Heart right ventricle (tissue), 16 donors: ENCODE measurements around the gene BCL2. TPM values are rescaled to one million over a fixed set of nuclear protein-coding genes. Genes with fewer than 3 reads are reported as not detected.
A peak's percentile ranks its signal among the peaks of the same experiment; 100 is the strongest.

Source experiments
- ATAC-seq, 8 donors: fragments of 200-7000 bp; cut with Tn5 transposase; one replicate each; pipeline ENCODE4 v1.9.1; 2020; ENCODE audit warnings: mild to moderate bottlenecking in 8 of 8, moderate library complexity in 8 of 8, moderate number of reproducible peaks in 1 of 8
- DNase-seq, 2 donors: peaks; one replicate each; pipeline ENCODE4 v3.0.0-alpha.2; 2020
- H3K27ac ChIP-seq, 10 donors: fragments of 200-600 bp; sonication (generic) in 2 of 10; one replicate each; pipeline versions ENCODE4 v1.5.0 to v1.8.0; 2020 to 2022; ENCODE audit warnings: mild to moderate bottlenecking in 3 of 10
- H3K27me3 ChIP-seq, 7 donors: fragments of 200-600 bp; one replicate each; pipeline ENCODE4 v1.8.0; 2021 to 2022; ENCODE audit warnings: mild to moderate bottlenecking in 2 of 7
- H3K36me3 ChIP-seq, 9 donors: fragments of 200-600 bp; sonication (generic) in 1 of 9; one replicate each; pipeline versions ENCODE4 v1.5.0 to v1.8.0; 2020 to 2022; ENCODE audit warnings: mild to moderate bottlenecking in 2 of 9
- H3K4me1 ChIP-seq, 9 donors: fragments of 200-600 bp; sonication (generic) in 1 of 9; one replicate each; pipeline versions ENCODE4 v1.5.0 to v1.8.0; 2020 to 2022; ENCODE audit warnings: mild to moderate bottlenecking in 4 of 9
- H3K4me3 ChIP-seq, 10 donors: fragments of 200-600 bp; sonication (generic) in 2 of 10; one replicate each; pipeline versions ENCODE4 v1.5.0 to v1.8.0; 2020 to 2022; ENCODE audit warnings: mild to moderate bottlenecking in 7 of 10, moderate library complexity in 2 of 10
- H3K9me3 ChIP-seq, 11 donors: fragments of 200-600 bp in 10 of 11; sonication (generic) in 2 of 11; one replicate each; pipeline versions ENCODE4 v1.5.0 to v1.8.0; 2013 to 2022; ENCODE audit warnings: mild to moderate bottlenecking in 2 of 11, control low read depth in 1 of 11, moderate library complexity in 1 of 11
- CTCF ChIP-seq, 9 donors: fragments of 200-600 bp; sonication (generic) in 2 of 9; IDR thresholded peaks; one replicate each; pipeline versions ENCODE4 v1.5.0 to v1.8.0; 2021 to 2022; ENCODE audit warnings: antibody characterized with exemption in 9 of 9, mild to moderate bottlenecking in 5 of 9, moderate library complexity in 1 of 9
- WGBS, 2 donors: extraction: QIAGEN DNeasy Blood & Tissue Kit; methylation state at CpG; one replicate each; pipeline ENCODE4 v1.1.7; 2013; ENCODE audit warnings: inconsistent platforms in 1 of 2; 5-methylcytosine and 5-hydroxymethylcytosine counted together
- intact Hi-C, 10 donors: fragments of 100-400 bp; cut with DNase I; formaldehyde crosslinking; loops; one replicate each; pipeline versions ENCODE4 v1.11.1 to v1.14.2; 2022
- polyA plus RNA-seq, 2 donors: library from polyadenylated mRNA; stranded (reverse); fragments of 200-250 nt; gene quantifications; one replicate each; pipeline ENCODE4 v1.2.3, GENCODE V29; 2013
- total RNA-seq, 10 donors: library from RNA; stranded (reverse); fragmentation: NEBNext Ultra II Directional in 3 of 10; extraction: Animal tissue kit (Norgen Biotek cat#: 25700) in 3 of 10; gene quantifications; one replicate each; pipeline versions ENCODE4 v1.2.1 to v1.2.4, GENCODE V29; 2021 to 2023
- donor health status: Arrhythmogenic right ventricular cardiomyopathy.
- donor health status: ischemic (EF 13 %, LVEDD 7.1; RV severe dilation, severe dysfunction).
- donor health status: healthy with polysubstance abuse.
- donor health status: DM: no; HTN: yes; CAD: no.
- donor health status: DM: no; HTN: no; CAD: no.
- donor health status: ischemic (EF 25% LVEDD 6.9; RV normal size, moderate dysfunction).
- donor health status: ischemic (EF 25% LVEDD 5.7; RV mildly dilated, moderate dysfunction).
- donor health status: healthy.
- donor health status: DM: yes; HTN: yes; CAD: no.
- donor health status: Ischemic cardiomyopathy.
- donor health status: ischemic (EF 35%, LVEDD 5.7; RV mildly dilated, moderate dysfunction).
- donor health status: nonischemic (EF 11% LVEDD 7.7; RV severe dilation, severe dysfunction).
- donor health status: DM: yes; HTN: yes; CAD: no.
- donor health status: PGD.
- donor health status: ischemic (EF 29% LVEDD 5.4; RV normal size, mild dysfunction).
- donor health status: nonischemic (EF 23%, LVEDD 6.1; RV moderate dilation, normal function).

Gene BCL2
- total and polyA plus RNA-seq, 12 donors = 1.5 to 23.1 (median 9.6) TPM

GRCh38 chr18:63257453-63257852 is 62.1 kb downstream of the BCL2 start:
- ATAC-seq (no peak), DNase-seq (no peak)
- Histone ChIP-seq H3K4me3 (no peak overlapping the region), H3K36me3 (no peaks in the 10 kb centered on the region), H3K9me3 (no peaks in the 10 kb centered on the region), H3K27ac (no peak overlapping the region), H3K27me3 (no peaks in the 10 kb centered on the region), H3K4me1 (peaks cover 0 to 27% (median 13%) of the 10 kb centered on the region in 9 donors)
- no peak for TF ChIP-seq CTCF (IDR thresholded peaks at IDR 0.05)
- intact Hi-C loops = no loop called here
- 92% methylated on average over 5 of the region's 5 CpGs for WGBS, 2 donors

GRCh38 chr18:63255435-63255834 is 64.1 kb downstream of the BCL2 start:
- no peak overlapping the region for H3K4me3 ChIP-seq
- TF ChIP-seq CTCF (IDR thresholded peaks at IDR 0.05) = no peak
- H3K27me3 ChIP-seq = no peaks in the 10 kb centered on the region
- H3K36me3 ChIP-seq = no peaks in the 10 kb centered on the region
- no peaks in the 10 kb centered on the region for H3K9me3 ChIP-seq
- intact Hi-C loops = no loop called here
- ATAC-seq (no peak), DNase-seq (no peak)
- H3K27ac ChIP-seq = no peak overlapping the region
- WGBS, 2 donors = 90 to 95% methylated on average over 3 of the region's 3 CpGs
- peaks cover 0 to 28% (median 0%) of the 10 kb centered on the region in 9 donors for H3K4me1 ChIP-seq

GRCh38 chr18:63254716-63255399 is 64.7 kb downstream of the BCL2 start:
- H3K4me1 ChIP-seq = peaks cover 0 to 33% (median 0%) of the 10 kb centered on the region in 9 donors
- H3K4me3 ChIP-seq = no peak overlapping the region
- TF ChIP-seq CTCF (IDR thresholded peaks at IDR 0.05) = no peak
- H3K27ac ChIP-seq = no peak overlapping the region
- no peak for ATAC-seq
- H3K36me3 ChIP-seq = no peaks in the 10 kb centered on the region
- no peaks in the 10 kb centered on the region for H3K27me3 ChIP-seq
- intact Hi-C loops = no loop called here
- WGBS, 2 donors = 80 to 92% methylated on average over 4 of the region's 4 CpGs
- H3K9me3 ChIP-seq = no peaks in the 10 kb centered on the region
- no peak for DNase-seq

- Histone ChIP-seq H3K27ac (peak overlapping the region in 1 of 10 donors; percentile 63), H3K4me3 (peak overlapping the region in 1 of 10 donors; percentile 16), H3K9me3 (no peaks in the 10 kb centered on the region), H3K36me3 (no peaks in the 10 kb centered on the region), H3K27me3 (no peaks in the 10 kb centered on the region), H3K4me1 (peaks cover 0 to 40% (median 0%) of the 10 kb centered on the region in 9 donors)
- intact Hi-C loops = no loop called here
- no peak for DNase-seq
- no peak for TF ChIP-seq CTCF (IDR thresholded peaks at IDR 0.05)
- 75 to 81% methylated on average over 10 of the region's 10 CpGs for WGBS, 2 donors
- peak in 2 of 8 donors; percentile 24 to 29 for ATAC-seq
These were observed 65.9 kb downstream of the BCL2 start for GRCh38 chr18:63253428-63254372.
